Mucosa of stomach (tissue), 1 donor: Measurements from ENCODE around the gene ARID5A.

Source experiments
- H3K27me3 ChIP-seq: one replicate; pipeline ENCODE4 v1.7.0; 2013; ENCODE audit warnings: mild to moderate bottlenecking, low read length; ENCODE audit not compliant: control insufficient read depth, insufficient read depth
- H3K36me3 ChIP-seq: one replicate; pipeline ENCODE4 v1.7.0; 2013; ENCODE audit warnings: low read length; ENCODE audit not compliant: control insufficient read depth, insufficient read depth
- H3K4me1 ChIP-seq: one replicate; pipeline ENCODE4 v1.7.0; 2013; ENCODE audit warnings: mild to moderate bottlenecking, low read length; ENCODE audit not compliant: control insufficient read depth, insufficient read depth
- H3K4me3 ChIP-seq: one replicate; pipeline ENCODE4 v1.7.0; 2013; ENCODE audit warnings: low read length
- H3K9ac ChIP-seq: one replicate; pipeline ENCODE4 v1.7.0; 2013; ENCODE audit warnings: mild to moderate bottlenecking, low read length, moderate library complexity
- H3K9me3 ChIP-seq: one replicate; pipeline ENCODE4 v1.7.0; 2013; ENCODE audit warnings: mild to moderate bottlenecking, low read length, moderate library complexity; ENCODE audit not compliant: control insufficient read depth
- donor health status: Pancreatic carcinoma.

The ARID5A gene

GRCh38 chr2:96591054-96591453, 54.5 kb downstream of the ARID5A start:
- Histone ChIP-seq H3K9me3 (no peaks in the 10 kb centered on the region), H3K36me3 (peaks cover 13% of the 10 kb centered on the region), H3K4me3 (no peak overlapping the region), H3K9ac (no peak overlapping the region), H3K4me1 (no peaks in the 10 kb centered on the region), H3K27me3 (no peaks in the 10 kb centered on the region)

GRCh38 chr2:96591494-96591893, 54.9 kb downstream of the ARID5A start:
- peaks cover 13% of the 10 kb centered on the region for H3K36me3 ChIP-seq
- H3K9me3 ChIP-seq, result no peaks in the 10 kb centered on the region
- no peaks in the 10 kb centered on the region for H3K4me1 ChIP-seq
- H3K27me3 ChIP-seq, result no peaks in the 10 kb centered on the region
- H3K9ac ChIP-seq, result no peak overlapping the region
- H3K4me3 ChIP-seq, result no peak overlapping the region

GRCh38 chr2:96594282-96594681, 57.7 kb downstream of the ARID5A start:
- no peaks in the 10 kb centered on the region for H3K9me3 ChIP-seq
- H3K4me1 ChIP-seq, result no peaks in the 10 kb centered on the region
- no peaks in the 10 kb centered on the region for H3K27me3 ChIP-seq
- peaks cover 13% of the 10 kb centered on the region for H3K36me3 ChIP-seq
- no peak overlapping the region for H3K9ac ChIP-seq
- H3K4me3 ChIP-seq, result no peak overlapping the region

- no peaks in the 10 kb centered on the region for H3K4me1 ChIP-seq
- no peaks in the 10 kb centered on the region for H3K9me3 ChIP-seq
- peaks cover 13% of the 10 kb centered on the region for H3K36me3 ChIP-seq
- no peaks in the 10 kb centered on the region for H3K27me3 ChIP-seq
- no peak overlapping the region for H3K4me3 ChIP-seq
- H3K9ac ChIP-seq, result no peak overlapping the region
Measured at GRCh38 chr2:96594691-96595152, 58.2 kb downstream of the ARID5A start.

- Histone ChIP-seq H3K9ac (no peak overlapping the region), H3K36me3 (peaks cover 15% of the 10 kb centered on the region), H3K9me3 (no peaks in the 10 kb centered on the region)
Measured at GRCh38 chr2:96596596-96596995, 60.0 kb downstream of the ARID5A start.

GRCh38 chr2:96599941-96600340, 63.4 kb downstream of the ARID5A start:
- Histone ChIP-seq H3K9ac (no peak overlapping the region), H3K36me3 (peaks cover 15% of the 10 kb centered on the region), H3K4me1 (peaks cover 16% of the 10 kb centered on the region), H3K4me3 (no peak overlapping the region), H3K27me3 (no peaks in the 10 kb centered on the region), H3K9me3 (no peaks in the 10 kb centered on the region)

More at GRCh38 chr2:96596596-96596995, 60.0 kb downstream of the ARID5A start:
- Histone ChIP-seq H3K4me1 (peaks cover 4% of the 10 kb centered on the region), H3K4me3 (no peak overlapping the region), H3K27me3 (no peaks in the 10 kb centered on the region)

- Histone ChIP-seq H3K4me3 (no peak overlapping the region), H3K9ac (no peak overlapping the region), H3K27me3 (no peaks in the 10 kb centered on the region), H3K9me3 (no peaks in the 10 kb centered on the region), H3K4me1 (peaks cover 16% of the 10 kb centered on the region), H3K36me3 (peaks cover 15% of the 10 kb centered on the region)
Measured at GRCh38 chr2:96601382-96602292, 65.1 kb downstream of the ARID5A start.
